A673 (cell line): Measurements from ENCODE around the gene DNAJC1. TPM values are rescaled to one million over a fixed set of nuclear protein-coding genes. Genes with fewer than 3 reads are reported as not detected.

Experiments
- BruUV-seq: library from RNA; stranded (reverse); fragments of 400-500 nt; replicated peaks from 2 replicates; lab custom pipeline; 2021; lab: Mats Ljungman, UMichigan
- CTCF ChIA-PET: fragments of 300-600 bp; sonication (Branson Sonifier 250); formaldehyde crosslinking; loops from one replicate; lab custom pipeline; 2022; ENCODE audit warnings: antibody characterized with exemption; lab: Charles Lee
- POLR2A ChIA-PET: fragments of 300-600 bp; sonication (Branson Sonifier 250); formaldehyde crosslinking; loops from one replicate; lab custom pipeline; 2022; ENCODE audit warnings: antibody characterized with exemption; ENCODE audit not compliant: low non-redundant PET; lab: Charles Lee
- DNase-seq: peaks from one replicate; pipeline ENCODE4 v3.0.0-alpha.2; 2015; ENCODE audit warnings: low spot score
- H3K27ac ChIP-seq: fragments of 200-600 bp; sonication (generic); 2 replicates; pipeline ENCODE4 v1.5.1; 2016; ENCODE audit warnings: mixed run types, low read depth, mild to moderate bottlenecking, mixed read lengths, antibody characterized with exemption, low read length; ENCODE audit not compliant: poor library complexity, severe bottlenecking
- H3K27me3 ChIP-seq: fragments of 200-600 bp; sonication (generic); replicated peaks from 2 replicates; pipeline ENCODE4 v1.6.1; 2017; ENCODE audit warnings: mixed run types, low read depth, mild to moderate bottlenecking, mixed read lengths, antibody characterized with exemption, low read length; ENCODE audit not compliant: insufficient read depth, poor library complexity
- H3K36me3 ChIP-seq: fragments of 200-600 bp; sonication (generic); 2 replicates; pipeline ENCODE4 v1.6.1; 2016; ENCODE audit warnings: mixed run types, mild to moderate bottlenecking, mixed read lengths, antibody characterized with exemption, low read length; ENCODE audit not compliant: insufficient read depth, poor library complexity, severe bottlenecking
- H3K4me1 ChIP-seq: fragments of 200-600 bp; sonication (generic); 2 replicates; pipeline ENCODE4 v1.6.1; 2017; ENCODE audit warnings: mixed run types, mild to moderate bottlenecking, mixed read lengths, antibody characterized with exemption, low read length; ENCODE audit not compliant: insufficient read depth, poor library complexity, severe bottlenecking
- H3K4me3 ChIP-seq: fragments of 200-600 bp; sonication (generic); 2 replicates; pipeline ENCODE4 v1.5.1; 2016; ENCODE audit warnings: low read depth, mixed run types, mild to moderate bottlenecking, mixed read lengths, low read length; ENCODE audit not compliant: poor library complexity, severe bottlenecking
- H3K9me3 ChIP-seq: fragments of 200-600 bp; sonication (generic); 2 replicates; pipeline ENCODE4 v1.6.1; 2016; ENCODE audit warnings: mixed run types, low read depth, mild to moderate bottlenecking, mixed read lengths, antibody characterized with exemption, low read length; ENCODE audit not compliant: poor library complexity, severe bottlenecking
- EZH2 ChIP-seq: fragments of 200-600 bp; sonication (generic); IDR thresholded peaks from 2 replicates; pipeline ENCODE4 v1.6.1; 2017; ENCODE audit warnings: borderline replicate concordance, low read depth, mild to moderate bottlenecking, mixed read lengths, antibody characterized with exemption, low read length; ENCODE audit not compliant: poor library complexity, severe bottlenecking
- intact Hi-C: fragments of 100-400 bp; cut with micrococcal nuclease; formaldehyde crosslinking; loops from one replicate; pipeline ENCODE4 v1.10.0; 2022; ENCODE audit not compliant: unreplicated experiment
- total RNA-seq: library from RNA; stranded (reverse); gene quantifications from 2 replicates; pipeline ENCODE4 v1.2.3, GENCODE V29; 2021
- TF ChIP-seq, protein P1 (sequence below): fragments of 300-800, 200-600 bp; sonication (generic); conservative IDR thresholded peaks from 2 replicates; pipeline ENCODE4 v1.5.1; 2017; ENCODE audit warnings: low read depth, mild to moderate bottlenecking, antibody characterized with exemption, low read length, moderate library complexity, mixed read lengths

The DNAJC1 gene
- total RNA-seq, 1 experiment from 2014 or later = 21.2 TPM

DNA sequence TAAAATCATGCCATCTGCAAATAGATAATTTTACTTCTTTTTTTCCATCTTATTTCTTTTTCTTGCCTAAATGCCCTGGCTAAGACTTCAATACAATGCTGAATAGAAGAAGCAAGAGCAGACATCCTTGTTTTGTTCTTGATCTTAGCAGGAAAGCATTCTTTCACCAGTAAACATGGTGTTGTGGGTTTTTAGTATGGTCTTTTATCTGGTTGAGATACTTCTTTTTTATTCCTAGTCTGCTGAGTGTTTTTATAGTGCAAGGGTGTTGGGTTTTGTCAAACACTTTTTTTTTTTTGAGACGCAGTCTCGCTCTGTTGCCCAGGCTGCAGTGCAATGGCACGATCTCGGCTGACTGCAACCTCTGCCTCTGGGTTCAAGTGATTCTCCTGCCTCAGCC lies 232.3 kb downstream of the DNAJC1 start:
- Histone ChIP-seq H3K9me3 (no peaks in the 10 kb centered on the region), H3K27me3 (no peaks in the 10 kb centered on the region), H3K4me1 (no peaks in the 10 kb centered on the region), H3K4me3 (no peak overlapping the region), H3K36me3 (no peaks in the 10 kb centered on the region), H3K27ac (no peak overlapping the region)
- intact Hi-C loops = no loop called here
- TF ChIP-seq EZH2 = no peak
- TF ChIP-seq, protein P1, sequence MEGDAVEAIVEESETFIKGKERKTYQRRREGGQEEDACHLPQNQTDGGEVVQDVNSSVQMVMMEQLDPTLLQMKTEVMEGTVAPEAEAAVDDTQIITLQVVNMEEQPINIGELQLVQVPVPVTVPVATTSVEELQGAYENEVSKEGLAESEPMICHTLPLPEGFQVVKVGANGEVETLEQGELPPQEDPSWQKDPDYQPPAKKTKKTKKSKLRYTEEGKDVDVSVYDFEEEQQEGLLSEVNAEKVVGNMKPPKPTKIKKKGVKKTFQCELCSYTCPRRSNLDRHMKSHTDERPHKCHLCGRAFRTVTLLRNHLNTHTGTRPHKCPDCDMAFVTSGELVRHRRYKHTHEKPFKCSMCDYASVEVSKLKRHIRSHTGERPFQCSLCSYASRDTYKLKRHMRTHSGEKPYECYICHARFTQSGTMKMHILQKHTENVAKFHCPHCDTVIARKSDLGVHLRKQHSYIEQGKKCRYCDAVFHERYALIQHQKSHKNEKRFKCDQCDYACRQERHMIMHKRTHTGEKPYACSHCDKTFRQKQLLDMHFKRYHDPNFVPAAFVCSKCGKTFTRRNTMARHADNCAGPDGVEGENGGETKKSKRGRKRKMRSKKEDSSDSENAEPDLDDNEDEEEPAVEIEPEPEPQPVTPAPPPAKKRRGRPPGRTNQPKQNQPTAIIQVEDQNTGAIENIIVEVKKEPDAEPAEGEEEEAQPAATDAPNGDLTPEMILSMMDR = no peak
- BruUV-seq = no TSS peak
- ChIA-PET CTCF (no interaction called here), POLR2A (no interaction called here)
- no peak for DNase-seq

DNA sequence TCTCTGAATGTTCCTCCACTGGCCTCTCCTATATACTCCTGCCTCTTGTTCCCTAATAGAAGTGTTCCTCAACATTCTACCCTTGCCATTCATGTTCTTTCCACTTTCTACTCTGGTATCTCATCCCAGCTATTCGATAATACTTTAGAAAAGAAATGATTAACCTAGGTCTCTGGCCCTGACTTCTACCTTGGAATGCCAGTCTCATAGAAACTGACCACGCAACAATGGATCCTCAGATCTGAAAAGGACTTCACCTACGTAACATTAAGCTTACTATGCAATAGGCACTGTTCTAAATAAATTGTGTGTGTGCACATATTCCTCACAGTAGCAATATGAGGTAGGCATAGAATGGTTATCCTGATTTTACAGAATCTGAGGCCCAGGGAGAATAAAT lies 234.5 kb downstream of the DNAJC1 start:
- CTCF ChIA-PET = no interaction called here
- intact Hi-C loops = no loop called here

DNA sequence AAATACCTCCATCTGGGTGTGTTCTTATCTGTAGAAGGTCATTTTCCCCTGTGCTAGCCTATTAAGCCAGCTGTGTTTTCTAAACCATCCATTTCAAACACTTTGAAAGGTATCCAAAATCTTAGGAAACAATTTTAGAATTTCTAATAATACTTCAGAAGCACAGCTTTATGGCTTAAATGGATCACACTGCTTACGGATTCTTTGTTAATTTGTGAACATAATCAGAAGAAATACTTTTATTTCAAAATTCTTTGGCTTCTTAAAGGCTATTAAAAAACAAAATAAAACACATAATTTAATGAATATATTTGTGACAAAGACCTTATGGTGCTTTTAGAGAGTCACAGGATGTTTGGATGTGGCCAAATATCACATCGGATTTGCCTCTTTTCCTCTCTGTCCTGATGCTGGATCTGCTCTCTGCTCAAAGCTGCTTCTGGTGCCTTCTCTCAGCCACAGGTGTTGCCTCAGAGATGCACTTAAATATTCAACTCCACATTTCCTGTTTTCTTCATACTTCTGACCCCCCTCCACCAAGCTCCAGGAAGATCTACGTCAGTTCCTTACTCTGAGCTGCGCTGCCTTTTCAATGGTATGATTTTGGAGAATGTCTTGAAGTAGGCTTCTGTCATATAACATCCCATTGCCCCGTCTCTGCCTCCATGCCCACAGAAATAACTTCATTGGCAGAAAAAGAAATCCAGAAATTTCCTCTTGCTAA lies 238.9 kb downstream of the DNAJC1 start:
- TF ChIP-seq EZH2 = no peak
- intact Hi-C loops = no loop called here
- Histone ChIP-seq H3K36me3 (no peaks in the 10 kb centered on the region), H3K27me3 (no peaks in the 10 kb centered on the region), H3K9me3 (no peaks in the 10 kb centered on the region), H3K4me1 (no peaks in the 10 kb centered on the region), H3K27ac (no peak overlapping the region), H3K4me3 (no peak overlapping the region)
- CTCF ChIA-PET = no interaction called here
- POLR2A ChIA-PET = no interaction called here
- no peak for DNase-seq
- no TSS peak for BruUV-seq

More for the DNA sequence above, 234.5 kb downstream of the DNAJC1 start:
- TF ChIP-seq, protein P1 = no peak
- no peak for TF ChIP-seq EZH2
- no peak overlapping the region for H3K4me3 ChIP-seq
- no peaks in the 10 kb centered on the region for H3K9me3 ChIP-seq
- H3K27ac ChIP-seq = no peak overlapping the region
- no peaks in the 10 kb centered on the region for H3K4me1 ChIP-seq
- H3K36me3 ChIP-seq = no peaks in the 10 kb centered on the region
- H3K27me3 ChIP-seq = no peaks in the 10 kb centered on the region
- BruUV-seq = no TSS peak
- no peak for DNase-seq
- POLR2A ChIA-PET = no interaction called here

GRCh38 chr10:21760332-21760731 lies 243.2 kb downstream of the DNAJC1 start:
- Histone ChIP-seq H3K4me1 (no peaks in the 10 kb centered on the region), H3K27me3 (no peaks in the 10 kb centered on the region), H3K36me3 (no peaks in the 10 kb centered on the region), H3K4me3 (no peak overlapping the region), H3K27ac (no peak overlapping the region), H3K9me3 (no peaks in the 10 kb centered on the region)
- no peak for DNase-seq
- CTCF ChIA-PET = no interaction called here
- no TSS peak for BruUV-seq
- POLR2A ChIA-PET = no interaction called here
- TF ChIP-seq, protein P1 = no peak
- no peak for TF ChIP-seq EZH2
- intact Hi-C loops = no loop called here
